ENCODE results near the gene SQOR.
"Not testable (repeated sequence)": the region's sequence is repeated elsewhere in the genome, so short reads cannot be mapped to it uniquely, and the experiment has no call there.

The SQOR gene

GRCh38 chr15:45635191-45635638 is 386 bp downstream of the SQOR start:
- DNase-seq: no peak

GRCh38 chr15:45635763-45636292 is 999 bp downstream of the SQOR start:
- no peak for DNase-seq

GRCh38 chr15:45637141-45637540 is 2.3 kb downstream of the SQOR start:
- no peak for DNase-seq

GRCh38 chr15:45637552-45638033 is 2.8 kb downstream of the SQOR start:
- DNase-seq: no peak

- no peak for DNase-seq
These were observed 5.8 kb downstream of the SQOR start for GRCh38 chr15:45640616-45641015.

GRCh38 chr15:45641374-45641781 is 6.5 kb downstream of the SQOR start:
- DNase-seq: no peak

GRCh38 chr15:45641999-45642932 is 7.4 kb downstream of the SQOR start:
- DNase-seq: no peak

- DNase-seq: no peak
These were observed 9.6 kb downstream of the SQOR start for GRCh38 chr15:45644437-45644836.

GRCh38 chr15:45645026-45645980 is 10.5 kb downstream of the SQOR start:
- no peak for DNase-seq

GRCh38 chr15:45646220-45646619 is 11.4 kb downstream of the SQOR start:
- no peak for DNase-seq

- no peak for DNase-seq
These were observed 13.0 kb downstream of the SQOR start for GRCh38 chr15:45647828-45648227.

GRCh38 chr15:45648521-45649200 is 13.8 kb downstream of the SQOR start:
- DNase-seq: no peak

GRCh38 chr15:45650007-45650406 is 15.2 kb downstream of the SQOR start:
- DNase-seq: not testable (repeated sequence)

GRCh38 chr15:45650889-45651525 is 16.2 kb downstream of the SQOR start:
- DNase-seq: no peak

GRCh38 chr15:45653702-45654424 is 19.0 kb downstream of the SQOR start:
- DNase-seq: no peak

- DNase-seq: no peak
These were observed 19.9 kb downstream of the SQOR start for GRCh38 chr15:45654749-45655148.

GRCh38 chr15:45657254-45657653 is 22.4 kb downstream of the SQOR start:
- no peak for DNase-seq

- DNase-seq: no peak
These were observed 23.1 kb downstream of the SQOR start for GRCh38 chr15:45657764-45658545.

- no peak for DNase-seq
These were observed 25.6 kb downstream of the SQOR start for GRCh38 chr15:45660231-45660979.

- no peak for DNase-seq
These were observed 27.5 kb downstream of the SQOR start for GRCh38 chr15:45662375-45662774.
